SK-N-SH (cell line): ENCODE measurements around the gene C16orf74. TPM values are rescaled to one million over a fixed set of nuclear protein-coding genes. Genes with fewer than 3 reads are reported as not detected.

Experiments
- CTCF ChIA-PET: fragments of 300-600, 350-600 bp; formaldehyde crosslinking; extraction: SDS; loops from one replicate; lab custom pipeline; 2021; lab: Yijun Ruan, JAX
- POLR2A ChIA-PET: fragments of 350-600 bp; sonication (Branson Sonifier 250); formaldehyde crosslinking; extraction: SDS; loops from one replicate; lab custom pipeline; 2020; ENCODE audit warnings: antibody characterized with exemption, inconsistent platforms; lab: Yijun Ruan, JAX
- DNase-seq: peaks from one replicate; pipeline ENCODE4 v3.0.0; 2012
- H2AFZ ChIP-seq: fragments of 200-600 bp; sonication (generic); 2 replicates; pipeline ENCODE4 v1.8.1; 2016; ENCODE audit warnings: antibody characterized with exemption, mild to moderate bottlenecking, low read depth
- H3F3A ChIP-seq: fragments of 200-600 bp; sonication (generic); replicated peaks from 2 replicates; pipeline ENCODE3; 2016; ENCODE audit warnings: antibody characterized with exemption, mild to moderate bottlenecking; ENCODE audit not compliant: insufficient read depth
- H3K27ac ChIP-seq, 2 experiments: fragments of 200-500 bp in 1 of 2; fragments of 200-600 bp in 1 of 2; sonication (Bioruptor generic) in 1 of 2; sonication (generic), shearing (Covaris generic) in 1 of 2; 2 replicates each; pipeline versions ENCODE4 v1.5.1 to v1.6.1; 2014 to 2016; ENCODE audit warnings: low read depth in 2 of 2, inconsistent platforms in 1 of 2, low read length in 1 of 2, mild to moderate bottlenecking in 1 of 2, mixed read lengths in 1 of 2
- H3K27me3 ChIP-seq: fragments of 200-600 bp; sonication (generic), shearing (Covaris generic); 2 replicates; pipeline ENCODE4 v1.6.1; 2016; ENCODE audit warnings: mixed run types; ENCODE audit not compliant: insufficient read depth
- H3K36me3 ChIP-seq, 2 experiments: fragments of 200-500 bp in 1 of 2; fragments of 200-600 bp in 1 of 2; sonication (Bioruptor generic) in 1 of 2; sonication (generic) in 1 of 2; replicated peaks in 1 of 2; 2 replicates each; pipeline versions ENCODE3 to v1.5.1; 2014 to 2016; ENCODE audit warnings: low read length in 1 of 2, mild to moderate bottlenecking in 1 of 2; ENCODE audit not compliant: insufficient read depth in 2 of 2, control insufficient read depth in 1 of 2
- H3K4me1 ChIP-seq, 2 experiments: fragments of 200-500 bp in 1 of 2; fragments of 200-600 bp in 1 of 2; sonication (Bioruptor generic) in 1 of 2; sonication (generic), shearing (Covaris generic) in 1 of 2; 2 replicates each; pipeline versions ENCODE4 v1.5.1 to v1.6.1; 2014 to 2016; ENCODE audit warnings: low read depth in 1 of 2, low read length in 1 of 2, mixed run types in 1 of 2; ENCODE audit not compliant: insufficient read depth in 2 of 2, control insufficient read depth in 1 of 2
- H3K4me2 ChIP-seq: fragments of 200-600 bp; sonication (generic), shearing (Covaris generic); 2 replicates; pipeline ENCODE4 v1.6.1; 2017; ENCODE audit warnings: mixed run types
- H3K4me3 ChIP-seq, 2 experiments: fragments of 200-500 bp in 1 of 2; fragments of 200-600 bp in 1 of 2; sonication (Bioruptor generic) in 1 of 2; sonication (generic), shearing (Covaris generic) in 1 of 2; 2 replicates each; pipeline versions ENCODE4 v1.5.1 to v1.8.1; 2014 to 2016; ENCODE audit warnings: low read depth in 2 of 2, inconsistent platforms in 1 of 2, low read length in 1 of 2, mild to moderate bottlenecking in 1 of 2, mixed read lengths in 1 of 2, moderate library complexity in 1 of 2
- H3K79me2 ChIP-seq: fragments of 200-600 bp; sonication (generic); 2 replicates; pipeline ENCODE4 v1.8.1; 2017; ENCODE audit warnings: mild to moderate bottlenecking; ENCODE audit not compliant: insufficient read depth
- H3K9ac ChIP-seq: fragments of 200-600 bp; sonication (generic); 2 replicates; pipeline ENCODE4 v1.6.1; 2017; ENCODE audit warnings: mixed run types
- H3K9me2 ChIP-seq: fragments of 200-600 bp; sonication (generic); 2 replicates; pipeline ENCODE4 v1.6.1; 2017; ENCODE audit warnings: mixed run types
- H3K9me3 ChIP-seq: fragments of 200-600 bp; sonication (generic); 2 replicates; pipeline ENCODE4 v1.6.1; 2017; ENCODE audit warnings: mixed run types, mild to moderate bottlenecking, moderate library complexity
- H4K20me1 ChIP-seq: fragments of 200-600 bp; sonication (generic); 2 replicates; pipeline ENCODE4 v1.6.1; 2017; ENCODE audit warnings: mild to moderate bottlenecking, mixed run types; ENCODE audit not compliant: insufficient read depth
- ELF1 ChIP-seq: IDR thresholded peaks from 2 replicates; pipeline ENCODE4 v1.4.0; 2012
- FOXM1 ChIP-seq: IDR thresholded peaks from 2 replicates; pipeline ENCODE4 v1.4.0; 2012; ENCODE audit warnings: low read depth, mild to moderate bottlenecking
- JUND ChIP-seq: IDR thresholded peaks from 2 replicates; pipeline ENCODE4 v1.4.0; 2012
- MEF2A ChIP-seq: IDR thresholded peaks from 2 replicates; pipeline ENCODE4 v1.4.0; 2012; ENCODE audit warnings: low read depth, borderline replicate concordance
- MXI1 ChIP-seq: IDR thresholded peaks from 2 replicates; pipeline ENCODE4 v1.6.1; 2012; ENCODE audit warnings: mild to moderate bottlenecking, low read depth, low read length, improper control_type of control experiment
- POLR2AphosphoS5 ChIP-seq: IDR thresholded peaks from 2 replicates; pipeline ENCODE4 v1.6.1; 2012; ENCODE audit warnings: low read depth, low read length
- SMC3 ChIP-seq: IDR thresholded peaks from 2 replicates; pipeline ENCODE4 v1.6.1; 2012; ENCODE audit warnings: low read depth, low read length, improper control_type of control experiment
- TAF1 ChIP-seq: IDR thresholded peaks from 2 replicates; pipeline ENCODE4 v1.6.1; 2012; ENCODE audit warnings: low read depth, mild to moderate bottlenecking, low read length, moderate library complexity, borderline replicate concordance
- TEAD4 ChIP-seq: IDR thresholded peaks from 2 replicates; pipeline ENCODE4 v1.4.0; 2012; ENCODE audit warnings: mild to moderate bottlenecking, borderline replicate concordance; ENCODE audit not compliant: insufficient read depth
- YY1 ChIP-seq: IDR thresholded peaks from 2 replicates; pipeline ENCODE4 v1.4.0; 2012; ENCODE audit warnings: low read depth, mild to moderate bottlenecking
- WGBS: methylation state at CpG from one replicate; pipeline ENCODE4 v1.1.6; 2017; ENCODE audit warnings: low lambda C conversion rate; 5-methylcytosine and 5-hydroxymethylcytosine counted together
- polyA plus RNA-seq, 3 experiments: library from polyadenylated mRNA; depleted of rRNA; stranded (reverse); fragments of >200 nt; gene quantifications; 2 replicates each; pipeline ENCODE4 v1.2.3, GENCODE V29; 2012
- TF ChIP-seq, protein P1 (sequence below): fragments of 150-350 bp; IDR thresholded peaks from 2 replicates; pipeline ENCODE4 v1.6.1; 2016; ENCODE audit warnings: mild to moderate bottlenecking, low read depth, low read length
- TF ChIP-seq, protein P2 (sequence below): IDR thresholded peaks from 2 replicates; pipeline ENCODE4 v1.4.0; 2012; ENCODE audit warnings: low read depth, borderline replicate concordance
- TF ChIP-seq, protein P3 (sequence below): IDR thresholded peaks from 2 replicates; pipeline ENCODE4 v1.4.0; 2012; ENCODE audit warnings: low read depth, borderline replicate concordance

C16orf74 gene
- polyA plus RNA-seq, 1 of the 3 experiments (the other 2 are of a cell fraction): 27.2 TPM

DNA sequence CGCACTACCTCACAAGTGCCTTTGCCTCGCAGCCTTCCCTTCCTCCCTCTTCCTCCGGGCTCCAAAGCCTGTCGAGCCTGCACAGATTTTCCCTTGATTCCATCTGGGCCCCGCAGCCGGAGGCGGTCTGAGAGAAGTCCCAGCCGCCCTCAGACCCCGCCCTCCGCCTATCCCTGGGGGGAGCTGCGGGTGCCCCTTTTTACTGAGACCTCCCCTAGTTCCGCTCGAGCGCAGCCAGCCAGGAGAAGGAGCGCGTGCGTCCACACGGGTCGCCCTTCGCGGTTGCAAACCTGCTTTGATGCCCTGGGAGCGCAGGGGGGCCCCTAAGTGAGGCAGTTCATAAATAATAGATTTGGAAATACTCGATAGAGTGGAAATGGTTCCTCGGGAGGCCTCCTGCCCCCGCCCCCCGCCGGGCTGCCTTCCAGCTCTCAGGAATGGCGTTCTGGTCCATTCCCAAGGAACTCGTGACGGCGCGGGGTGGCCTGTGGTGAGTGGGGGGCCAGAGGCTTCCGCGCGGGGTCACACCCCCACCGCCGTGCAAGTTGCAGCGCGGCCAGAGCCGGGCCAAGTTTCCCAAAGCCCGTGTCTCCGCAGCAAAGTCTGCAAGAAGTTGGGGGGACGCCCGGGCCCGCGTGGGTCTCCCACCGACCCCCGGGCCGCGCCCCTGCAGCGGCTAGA is 610 bp downstream of the C16orf74 start (continued):
- TF ChIP-seq, protein P1, sequence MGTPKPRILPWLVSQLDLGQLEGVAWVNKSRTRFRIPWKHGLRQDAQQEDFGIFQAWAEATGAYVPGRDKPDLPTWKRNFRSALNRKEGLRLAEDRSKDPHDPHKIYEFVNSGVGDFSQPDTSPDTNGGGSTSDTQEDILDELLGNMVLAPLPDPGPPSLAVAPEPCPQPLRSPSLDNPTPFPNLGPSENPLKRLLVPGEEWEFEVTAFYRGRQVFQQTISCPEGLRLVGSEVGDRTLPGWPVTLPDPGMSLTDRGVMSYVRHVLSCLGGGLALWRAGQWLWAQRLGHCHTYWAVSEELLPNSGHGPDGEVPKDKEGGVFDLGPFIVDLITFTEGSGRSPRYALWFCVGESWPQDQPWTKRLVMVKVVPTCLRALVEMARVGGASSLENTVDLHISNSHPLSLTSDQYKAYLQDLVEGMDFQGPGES: no peak
- TF ChIP-seq FOXM1: no peak
- TF ChIP-seq POLR2AphosphoS5: peak; percentile 18; the same call in 1 of the 2 replicates
- TF ChIP-seq, protein P2, sequence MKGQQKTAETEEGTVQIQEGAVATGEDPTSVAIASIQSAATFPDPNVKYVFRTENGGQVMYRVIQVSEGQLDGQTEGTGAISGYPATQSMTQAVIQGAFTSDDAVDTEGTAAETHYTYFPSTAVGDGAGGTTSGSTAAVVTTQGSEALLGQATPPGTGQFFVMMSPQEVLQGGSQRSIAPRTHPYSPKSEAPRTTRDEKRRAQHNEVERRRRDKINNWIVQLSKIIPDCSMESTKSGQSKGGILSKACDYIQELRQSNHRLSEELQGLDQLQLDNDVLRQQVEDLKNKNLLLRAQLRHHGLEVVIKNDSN: no peak
- TF ChIP-seq, all 33 proteins: peak for 4

DNA sequence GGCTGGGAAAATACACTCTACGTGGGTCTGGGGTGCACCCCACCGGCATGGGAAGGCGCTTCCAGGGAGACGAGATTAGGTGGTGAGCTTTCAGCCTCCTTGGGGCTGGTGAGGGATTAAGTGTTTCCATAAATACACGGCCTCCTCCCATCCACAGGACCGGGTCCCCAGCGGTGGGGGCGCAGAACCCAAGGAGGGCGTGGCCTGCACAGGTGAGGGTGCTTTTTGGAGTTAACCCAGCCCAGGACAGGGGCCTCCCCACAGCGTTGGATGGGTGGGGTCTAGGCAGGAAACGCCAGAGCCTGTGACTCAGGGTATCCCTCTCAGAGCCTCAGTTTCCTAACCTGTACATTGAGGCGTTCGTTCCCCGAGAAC is 1.1 kb downstream of the C16orf74 start:
- Histone ChIP-seq H3K79me2 (peaks cover 34% of the 10 kb centered on the region), H3K27ac (no peak overlapping the region), H2AFZ (peak overlapping the region; percentile 87; the same call in 1 of the 2 replicates), H3K9me3 (no peaks in the 10 kb centered on the region), H3K27me3 (no peaks in the 10 kb centered on the region), H3K9me2 (no peaks in the 10 kb centered on the region), H3K9ac (peak overlapping the region; percentile 63; the same call in 1 of the 2 replicates), H4K20me1 (0 out of 2 replicates have a peak, but pooled peaks cover 3% of the 10 kb centered on the region), H3K4me1 (peaks cover 14 to 20% of the 10 kb centered on the region in 2 experiments; a peak in 2 of 4 replicates), H3K36me3 (no peaks in the 10 kb centered on the region)
- WGBS: 63% methylated on average over 10 of the region's 14 CpGs
- CTCF ChIA-PET: interaction anchor here (1.0 to 1.7 kb wide), 3 partner anchors 11 to 32 kb away, joined by 4 read pairs; no protein-coding TSS in a partner anchor
- DNase-seq: no peak
- POLR2A ChIA-PET: no interaction called here
- TF ChIP-seq TAF1: no peak
- no peak for TF ChIP-seq JUND
- no peak for TF ChIP-seq ELF1
- no peak for TF ChIP-seq MEF2A
- TF ChIP-seq, protein P3, sequence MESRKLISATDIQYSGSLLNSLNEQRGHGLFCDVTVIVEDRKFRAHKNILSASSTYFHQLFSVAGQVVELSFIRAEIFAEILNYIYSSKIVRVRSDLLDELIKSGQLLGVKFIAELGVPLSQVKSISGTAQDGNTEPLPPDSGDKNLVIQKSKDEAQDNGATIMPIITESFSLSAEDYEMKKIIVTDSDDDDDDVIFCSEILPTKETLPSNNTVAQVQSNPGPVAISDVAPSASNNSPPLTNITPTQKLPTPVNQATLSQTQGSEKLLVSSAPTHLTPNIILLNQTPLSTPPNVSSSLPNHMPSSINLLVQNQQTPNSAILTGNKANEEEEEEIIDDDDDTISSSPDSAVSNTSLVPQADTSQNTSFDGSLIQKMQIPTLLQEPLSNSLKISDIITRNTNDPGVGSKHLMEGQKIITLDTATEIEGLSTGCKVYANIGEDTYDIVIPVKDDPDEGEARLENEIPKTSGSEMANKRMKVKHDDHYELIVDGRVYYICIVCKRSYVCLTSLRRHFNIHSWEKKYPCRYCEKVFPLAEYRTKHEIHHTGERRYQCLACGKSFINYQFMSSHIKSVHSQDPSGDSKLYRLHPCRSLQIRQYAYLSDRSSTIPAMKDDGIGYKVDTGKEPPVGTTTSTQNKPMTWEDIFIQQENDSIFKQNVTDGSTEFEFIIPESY: no peak
- TF ChIP-seq, protein P2: no peak
- no peak for TF ChIP-seq YY1
- no peak for TF ChIP-seq SMC3
- TF ChIP-seq, protein P1: no peak
- no peak for TF ChIP-seq MXI1
- TF ChIP-seq TEAD4: no peak
- TF ChIP-seq, all 33 proteins: peak for 0
- H3K4me2 ChIP-seq: peak overlapping the region; percentile 98
- peaks cover 14% of the 10 kb centered on the region for H3F3A ChIP-seq
- peak overlapping the region; percentile 60 to 84 for H3K4me3 ChIP-seq
